ENCODE measurements around the gene STAT5A. TPM values are rescaled to one million over a fixed set of nuclear protein-coding genes. Genes with fewer than 3 reads are reported as not detected.
"Not testable (repeated sequence)": the region's sequence is repeated elsewhere in the genome, so short reads cannot be mapped to it uniquely, and the experiment has no call there.

STAT5A gene
- total RNA-seq, 1 experiment from 2014 or later: 2.4 TPM

DNA sequence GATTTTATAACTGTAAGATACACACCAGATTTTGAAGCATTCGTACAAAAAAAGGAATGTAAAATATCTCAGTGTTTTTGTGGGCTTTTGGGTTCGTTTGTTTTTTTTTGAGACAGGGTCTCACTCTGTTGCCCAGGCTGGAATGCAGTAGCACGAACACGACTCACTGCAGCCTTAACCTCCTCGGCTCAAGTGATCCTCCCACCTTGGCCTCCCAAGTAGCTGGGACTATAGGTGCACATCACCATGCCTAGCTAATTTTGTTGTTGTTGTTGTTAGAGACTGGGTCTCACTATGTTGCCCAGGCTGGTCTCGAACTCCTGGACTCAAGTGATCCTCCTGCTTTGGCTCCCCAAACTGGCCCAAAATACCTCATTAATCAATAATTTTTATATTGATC, 28.0 kb upstream of the STAT5A start:
- CTCF ChIA-PET: interaction anchor here (0.5 to 1.0 kb wide), 2 partner anchors 28 to 38 kb away, joined by 4 to 5 read pairs; partner anchors contain the start of gene STAT5A
- no peak overlapping the region for H3K27ac Mint-ChIP-seq (ENCODE audit: unreplicated experiment)
- BruUV-seq (replicated peaks): no TSS peak
- H3K4me3 Mint-ChIP-seq (ENCODE audit: unreplicated experiment): no peak overlapping the region
- no peaks in the 10 kb centered on the region for H3K36me3 ChIP-seq (ENCODE audit: control insufficient read depth, insufficient read depth, low read length)
- POLR2A ChIA-PET: no interaction called here
- no peaks in the 10 kb centered on the region for H3K9me3 ChIP-seq
- peaks cover 9% of the 10 kb centered on the region for H3K4me1 Mint-ChIP-seq (ENCODE audit: low read depth, unreplicated experiment)
- intact Hi-C loops (cut with micrococcal nuclease; ENCODE audit: unreplicated experiment): no loop called here
- DNase-seq: no peak
- peaks cover 17% of the 10 kb centered on the region for H3K4me1 ChIP-seq
- H3K27me3 ChIP-seq (replicated peaks; ENCODE audit: control insufficient read depth, insufficient read depth, low read length): no peaks in the 10 kb centered on the region
- no peaks in the 10 kb centered on the region for H3K9me3 Mint-ChIP-seq (ENCODE audit: unreplicated experiment)
- no peak overlapping the region for H3K4me3 ChIP-seq (ENCODE audit: low read depth, low read length)
- TF ChIP-seq, protein P1, sequence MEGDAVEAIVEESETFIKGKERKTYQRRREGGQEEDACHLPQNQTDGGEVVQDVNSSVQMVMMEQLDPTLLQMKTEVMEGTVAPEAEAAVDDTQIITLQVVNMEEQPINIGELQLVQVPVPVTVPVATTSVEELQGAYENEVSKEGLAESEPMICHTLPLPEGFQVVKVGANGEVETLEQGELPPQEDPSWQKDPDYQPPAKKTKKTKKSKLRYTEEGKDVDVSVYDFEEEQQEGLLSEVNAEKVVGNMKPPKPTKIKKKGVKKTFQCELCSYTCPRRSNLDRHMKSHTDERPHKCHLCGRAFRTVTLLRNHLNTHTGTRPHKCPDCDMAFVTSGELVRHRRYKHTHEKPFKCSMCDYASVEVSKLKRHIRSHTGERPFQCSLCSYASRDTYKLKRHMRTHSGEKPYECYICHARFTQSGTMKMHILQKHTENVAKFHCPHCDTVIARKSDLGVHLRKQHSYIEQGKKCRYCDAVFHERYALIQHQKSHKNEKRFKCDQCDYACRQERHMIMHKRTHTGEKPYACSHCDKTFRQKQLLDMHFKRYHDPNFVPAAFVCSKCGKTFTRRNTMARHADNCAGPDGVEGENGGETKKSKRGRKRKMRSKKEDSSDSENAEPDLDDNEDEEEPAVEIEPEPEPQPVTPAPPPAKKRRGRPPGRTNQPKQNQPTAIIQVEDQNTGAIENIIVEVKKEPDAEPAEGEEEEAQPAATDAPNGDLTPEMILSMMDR (IDR thresholded peaks at IDR 0.05; ENCODE audit: insufficient read depth in 1 of 2, low read depth in 1 of 2, low read length in 1 of 2, severe bottlenecking in 1 of 2, unreplicated experiment in 1 of 2): no peak
- no peaks in the 10 kb centered on the region for H3K36me3 Mint-ChIP-seq (ENCODE audit: insufficient read depth, unreplicated experiment)
- no peaks in the 10 kb centered on the region for H3K27me3 Mint-ChIP-seq (ENCODE audit: insufficient read depth, unreplicated experiment)

DNA sequence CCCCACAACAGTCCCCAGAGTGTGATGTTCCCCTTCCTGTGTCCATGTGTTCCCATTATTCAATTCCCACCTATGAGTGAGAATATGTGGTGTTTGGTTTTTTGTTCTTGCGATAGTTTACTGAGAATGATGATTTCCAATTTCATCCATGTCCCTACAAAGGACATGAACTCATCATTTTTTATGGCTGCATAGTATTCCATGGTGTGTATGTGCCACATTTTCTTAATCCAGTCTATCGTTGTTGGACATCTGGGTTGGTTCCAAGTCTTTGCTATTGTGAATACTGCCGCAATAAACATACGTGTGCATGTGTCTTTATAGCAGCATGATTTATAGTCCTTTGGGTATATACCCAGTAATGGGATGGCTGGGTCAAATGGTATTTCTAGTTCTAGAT, 23.9 kb upstream of the STAT5A start:
- H3K4me3 ChIP-seq (ENCODE audit: low read depth, low read length); H3K9me3 Mint-ChIP-seq (ENCODE audit: unreplicated experiment); H3K4me1 Mint-ChIP-seq (ENCODE audit: low read depth, unreplicated experiment); CTCF ChIA-PET; DNase-seq; H3K36me3 Mint-ChIP-seq (ENCODE audit: insufficient read depth, unreplicated experiment); H3K27me3 ChIP-seq (replicated peaks; ENCODE audit: control insufficient read depth, insufficient read depth, low read length); H3K9me3 ChIP-seq; intact Hi-C loops (cut with micrococcal nuclease; ENCODE audit: unreplicated experiment); H3K27ac Mint-ChIP-seq (ENCODE audit: unreplicated experiment); H3K4me1 ChIP-seq; H3K4me3 Mint-ChIP-seq (ENCODE audit: unreplicated experiment); H3K27me3 Mint-ChIP-seq (ENCODE audit: insufficient read depth, unreplicated experiment); H3K36me3 ChIP-seq (ENCODE audit: control insufficient read depth, insufficient read depth, low read length); BruUV-seq (replicated peaks); POLR2A ChIA-PET: not testable (repeated sequence)

DNA sequence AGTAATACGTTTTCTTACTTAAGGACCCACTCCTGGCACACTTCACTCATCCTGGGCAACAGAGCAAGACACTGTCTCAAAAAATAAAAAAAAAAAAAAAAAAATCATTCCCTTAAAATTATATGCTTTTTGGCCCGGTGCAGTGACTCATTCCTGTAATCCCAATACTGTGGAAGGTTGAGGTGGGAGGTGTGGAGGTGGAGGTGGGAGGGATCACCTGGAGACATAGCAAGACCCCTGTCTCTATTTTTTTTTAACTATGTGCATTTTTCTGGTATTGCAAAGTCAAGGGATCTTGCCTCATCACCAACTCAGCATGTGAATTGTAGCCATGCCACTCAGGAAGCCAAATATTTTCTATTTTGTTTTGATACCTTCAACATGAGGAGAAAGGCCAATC, 21.8 kb upstream of the STAT5A start:
- ChIA-PET CTCF (no interaction called here), POLR2A (no interaction called here)
- Mint-ChIP-seq H3K4me1 (ENCODE audit: low read depth, unreplicated experiment) (peaks cover 7% of the 10 kb centered on the region), H3K4me3 (ENCODE audit: unreplicated experiment) (no peak overlapping the region), H3K27me3 (ENCODE audit: insufficient read depth, unreplicated experiment) (no peaks in the 10 kb centered on the region), H3K36me3 (ENCODE audit: insufficient read depth, unreplicated experiment) (no peaks in the 10 kb centered on the region), H3K9me3 (ENCODE audit: unreplicated experiment) (no peaks in the 10 kb centered on the region), H3K27ac (ENCODE audit: unreplicated experiment) (no peak overlapping the region)
- DNase-seq: no peak
- Histone ChIP-seq H3K27me3 (replicated peaks; ENCODE audit: control insufficient read depth, insufficient read depth, low read length) (no peaks in the 10 kb centered on the region), H3K9me3 (no peaks in the 10 kb centered on the region), H3K4me1 (peaks cover 7% of the 10 kb centered on the region; the same call in 1 of the 2 replicates), H3K4me3 (ENCODE audit: low read depth, low read length) (no peak overlapping the region), H3K36me3 (ENCODE audit: control insufficient read depth, insufficient read depth, low read length) (no peaks in the 10 kb centered on the region)
- BruUV-seq (replicated peaks): no TSS peak
- intact Hi-C loops (cut with micrococcal nuclease; ENCODE audit: unreplicated experiment): no loop called here
- TF ChIP-seq, protein P1 (IDR thresholded peaks at IDR 0.05; ENCODE audit: insufficient read depth in 1 of 2, low read depth in 1 of 2, low read length in 1 of 2, severe bottlenecking in 1 of 2, unreplicated experiment in 1 of 2): no peak

Data from Caco-2 (cell line).